Inflammatory macrophage (primary cell): ENCODE data around the gene ICAM2.

Experiments
- DNase-seq, 2 donors: peaks; one replicate each; pipeline ENCODE4 v3.0.0-alpha.2; 2020 to 2022
- total RNA-seq, 18 experiments: gene quantifications; one replicate each; lab custom pipeline; 2026; ENCODE audit warnings: mixed read lengths in 6 of 18, inconsistent platforms in 2 of 18; lab: John Stamatoyannopoulos, UW

The ICAM2 gene
- 1.6 to 20.1 (median 8.3) reads per million in 18 experiments for total RNA-seq

GRCh38 chr17:64020056-64020766, at the start of gene ICAM2:
ICAM2 (minus strand) TSS chr17:64020633; CDS start chr17:64006691, 13,942 bp downstream.
- DNase-seq = peak; percentile 31 to 80

DNA sequence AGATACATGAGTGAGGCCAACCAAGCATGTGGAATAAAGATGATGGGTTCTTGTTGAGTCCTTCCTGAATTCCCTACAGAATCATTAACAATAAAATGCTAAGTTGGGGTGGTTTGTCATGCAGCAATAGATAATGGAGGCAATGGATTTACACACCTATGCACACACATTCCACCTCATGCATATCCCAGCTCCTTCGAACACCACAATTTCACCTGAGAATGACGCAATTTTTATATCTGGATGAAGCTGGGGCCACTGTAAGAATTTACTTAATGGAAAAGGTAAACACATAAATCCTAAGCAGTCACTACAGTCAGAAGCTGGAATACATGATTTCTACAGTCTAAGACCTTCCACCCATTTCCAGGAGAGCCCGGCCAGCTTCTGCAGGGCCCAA, 49.8 kb upstream of the ICAM2 start:
- DNase-seq = no peak

GRCh38 chr17:64069143-64069542, 48.7 kb upstream of the ICAM2 start:
- no peak for DNase-seq

GRCh38 chr17:64067657-64068056, 47.2 kb upstream of the ICAM2 start:
- DNase-seq = no peak

- no peak for DNase-seq
Measured at GRCh38 chr17:64066716-64067115, 46.3 kb upstream of the ICAM2 start.

GRCh38 chr17:64065161-64065560, 44.7 kb upstream of the ICAM2 start:
- no peak for DNase-seq

GRCh38 chr17:64064331-64064730, 43.9 kb upstream of the ICAM2 start:
- DNase-seq = no peak

- DNase-seq = peak in 1 of 2 donors; percentile 16
Measured at GRCh38 chr17:64063766-64064224, 43.4 kb upstream of the ICAM2 start.

DNA sequence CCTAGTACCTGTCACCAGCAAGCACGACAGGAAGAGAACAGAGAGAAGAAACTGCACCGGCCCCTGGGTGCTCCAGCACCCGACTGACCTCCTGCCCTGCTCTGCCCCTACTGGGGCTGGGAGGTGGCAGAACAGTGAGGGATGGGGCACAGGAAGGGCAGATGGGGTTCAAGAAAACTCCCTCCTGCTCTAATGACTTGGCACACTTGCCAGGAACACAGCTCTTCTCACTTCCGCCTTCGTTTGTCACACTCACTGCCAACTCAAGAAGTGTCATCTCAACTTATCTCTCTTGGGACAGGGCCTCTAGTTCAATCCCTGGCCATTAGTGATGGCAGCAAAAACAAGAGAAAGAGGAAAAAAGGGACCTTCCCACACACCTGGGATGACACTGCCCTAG, 42.7 kb upstream of the ICAM2 start:
- DNase-seq = peak in 1 of 2 donors; percentile 40

DNA sequence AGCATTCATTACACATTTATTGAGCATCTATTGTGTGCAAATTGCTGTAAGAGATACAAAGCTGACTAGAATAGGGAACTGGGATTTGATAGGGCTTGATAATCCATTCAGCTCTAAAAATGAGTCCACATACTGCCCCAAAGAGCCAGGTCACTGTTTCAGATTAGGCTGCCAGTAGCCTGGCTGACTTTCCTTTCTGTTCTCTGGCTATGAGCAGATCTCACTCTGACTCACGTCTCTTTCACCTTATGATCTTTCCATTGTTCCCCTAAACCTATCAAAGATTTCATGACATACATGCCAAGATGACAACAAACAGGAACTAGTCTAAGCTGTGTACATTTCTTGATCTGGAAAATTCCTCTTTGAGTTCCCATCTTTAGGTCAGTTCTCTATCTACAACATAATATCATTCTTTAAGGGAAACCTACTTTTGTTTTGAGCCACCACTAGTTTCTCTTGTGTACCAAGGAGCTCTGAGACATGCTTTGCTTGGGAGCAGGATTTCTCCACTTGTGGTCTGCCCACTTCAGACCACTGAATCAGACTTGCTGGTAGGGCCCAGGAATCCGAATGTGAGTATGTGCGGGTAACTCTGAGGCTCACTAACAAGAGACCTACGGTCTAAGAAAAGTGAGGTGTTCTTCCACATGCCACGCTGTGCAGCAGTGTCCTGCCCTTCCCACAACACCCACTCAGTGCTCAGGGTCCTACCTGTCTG, 40.9 kb upstream of the ICAM2 start:
- DNase-seq = peak; percentile 58 to 66

GRCh38 chr17:64060331-64060730, 39.9 kb upstream of the ICAM2 start:
- DNase-seq = peak; percentile 24 to 49

GRCh38 chr17:64059756-64060155, 39.3 kb upstream of the ICAM2 start:
- DNase-seq = no peak

GRCh38 chr17:64058621-64059020, 38.2 kb upstream of the ICAM2 start:
- no peak for DNase-seq

- DNase-seq = no peak
Measured at GRCh38 chr17:64057701-64058263, 37.3 kb upstream of the ICAM2 start.

DNA sequence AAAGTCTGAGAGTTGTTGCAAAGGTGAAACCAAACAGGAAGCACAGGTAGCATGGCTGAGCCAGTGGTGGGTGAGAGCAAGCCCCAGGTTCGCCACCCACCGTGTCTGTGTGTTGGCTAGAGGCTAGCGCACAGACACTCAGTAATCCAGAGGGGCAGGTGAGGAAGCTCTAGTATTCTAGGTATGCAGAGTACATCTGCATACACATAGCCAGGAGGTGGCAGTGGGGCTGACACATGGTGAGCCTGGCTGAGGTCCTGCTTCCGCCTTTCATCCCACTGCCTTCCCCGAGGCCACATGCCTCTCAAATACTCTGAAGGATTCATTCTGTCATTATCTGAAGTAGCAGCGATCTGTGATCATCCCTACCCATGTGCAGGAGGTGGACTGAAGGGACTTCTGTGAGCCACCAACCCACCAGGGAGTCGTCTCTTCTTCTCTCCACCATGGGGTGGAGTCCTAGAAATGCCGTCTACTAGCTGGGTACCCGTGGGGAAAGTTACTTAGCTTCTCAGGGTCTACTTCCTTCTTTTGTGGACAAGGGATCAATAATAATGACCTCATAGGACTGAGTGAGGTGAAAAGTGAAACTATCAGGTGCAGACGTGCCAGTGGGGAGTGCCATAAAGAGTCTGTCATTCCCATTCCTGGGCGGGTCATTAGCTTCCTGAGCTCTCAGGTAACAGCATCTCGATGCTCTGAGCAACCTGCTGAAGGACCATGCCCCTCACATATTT, 36.0 kb upstream of the ICAM2 start:
- no peak for DNase-seq

DNA sequence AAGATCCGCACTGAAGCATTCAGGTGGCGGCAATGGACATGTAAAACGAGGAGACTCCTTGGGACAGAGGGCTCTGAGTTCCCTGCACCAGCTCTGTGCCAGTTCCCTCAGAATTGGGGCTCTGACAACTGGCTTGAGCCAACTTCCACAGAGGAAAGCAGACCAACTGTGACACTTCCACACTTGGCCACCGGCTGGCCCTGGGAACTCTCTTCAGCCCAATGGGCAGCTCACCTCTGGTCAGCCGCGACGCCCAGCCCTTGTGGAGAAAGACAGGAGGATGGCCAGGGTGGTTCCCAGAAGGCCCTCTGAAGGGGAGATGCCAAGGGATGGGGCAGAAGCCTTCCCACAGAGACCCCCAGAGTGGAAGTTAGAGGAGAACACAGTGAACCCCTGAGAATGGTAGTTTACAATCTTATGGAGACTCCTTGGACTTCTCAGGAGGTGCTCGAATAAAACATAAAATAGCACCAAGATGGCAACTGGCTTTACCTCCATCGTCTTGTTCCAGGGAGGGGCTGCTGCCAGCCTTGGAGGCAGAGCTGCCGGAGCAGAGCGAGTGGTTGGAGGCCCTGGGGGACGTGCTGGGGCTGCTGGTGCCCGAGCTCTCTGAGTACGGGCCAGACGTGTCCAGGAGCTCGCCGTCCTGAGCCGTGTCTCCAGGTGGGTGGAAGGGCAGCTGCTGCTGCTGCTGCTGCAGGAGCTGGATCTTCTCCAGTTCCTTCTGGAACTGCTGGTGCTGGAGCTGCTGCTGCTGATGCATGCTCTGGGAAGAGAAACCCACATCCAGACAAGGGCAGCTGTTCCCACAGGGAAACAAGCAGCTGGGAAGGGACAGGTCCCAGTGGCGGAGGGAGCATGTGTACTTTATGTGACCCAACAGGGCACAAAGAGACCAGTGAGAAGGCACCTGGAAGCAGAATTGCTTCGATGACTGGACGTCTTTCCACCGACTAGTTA, 35.0 kb upstream of the ICAM2 start:
- DNase-seq = no peak

DNA sequence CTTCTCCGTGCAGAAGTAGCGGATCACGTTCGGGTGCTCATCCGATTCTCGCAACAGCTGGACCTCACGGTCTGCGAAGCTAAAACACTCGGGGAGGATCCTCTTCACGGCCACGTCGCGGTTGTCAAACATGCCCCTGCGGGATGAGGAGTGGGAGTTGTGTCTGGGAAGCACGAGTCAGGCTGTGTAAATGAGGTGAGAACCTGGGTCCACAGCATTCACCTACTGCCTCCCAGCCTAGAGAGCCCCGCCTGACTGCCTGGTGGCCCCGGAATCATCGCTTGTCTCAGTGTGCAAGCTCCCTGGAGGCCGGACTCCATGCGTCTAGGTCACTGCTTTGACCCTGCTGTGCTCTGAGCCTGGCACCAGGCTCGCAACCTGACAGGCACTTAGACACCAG, 33.9 kb upstream of the ICAM2 start:
- DNase-seq = no peak

- no peak for DNase-seq
Measured at GRCh38 chr17:64053101-64053500, 32.7 kb upstream of the ICAM2 start.

- no peak for DNase-seq
Measured at GRCh38 chr17:64051153-64051552, 30.7 kb upstream of the ICAM2 start.

DNA sequence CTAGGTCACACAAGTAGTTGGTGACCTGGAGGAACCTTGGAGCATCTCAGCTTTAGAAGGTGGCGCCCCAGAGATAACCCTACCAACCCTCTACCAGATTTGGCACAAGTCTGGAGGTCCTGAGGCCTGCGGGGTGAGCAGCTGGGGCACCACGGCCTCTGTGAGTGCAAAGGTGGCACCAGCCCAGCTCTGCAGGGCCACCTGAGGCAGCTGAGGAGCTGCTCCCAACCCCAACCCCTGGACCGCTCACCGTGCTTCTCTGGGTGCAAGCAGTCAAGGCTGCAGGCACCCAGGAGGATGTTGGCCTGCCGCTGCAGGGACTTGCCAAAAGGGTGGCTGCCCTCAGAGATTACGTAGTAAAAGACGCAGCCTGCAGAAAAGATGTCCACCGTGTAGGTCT, 28.4 kb upstream of the ICAM2 start:
- no peak for DNase-seq

DNA sequence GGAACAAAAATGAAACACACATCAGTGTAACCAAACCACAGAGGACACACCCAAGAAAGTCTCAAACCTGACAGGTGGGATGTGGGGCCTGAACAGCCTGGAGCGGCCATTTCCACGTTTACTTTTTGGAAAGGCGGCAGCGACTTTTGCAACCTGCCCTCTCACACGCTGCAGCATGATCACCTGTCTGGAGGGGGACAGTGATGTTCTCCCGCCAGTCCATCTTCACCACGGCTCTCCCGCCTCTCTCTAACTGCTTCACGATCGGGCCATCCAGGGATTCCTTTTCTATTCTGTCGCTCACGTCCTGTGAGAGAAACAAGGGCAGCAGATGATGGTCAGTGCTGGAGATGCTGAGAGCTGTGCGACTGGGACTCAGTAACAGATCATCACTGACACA, 24.7 kb upstream of the ICAM2 start:
- no peak for DNase-seq
